ENCODE data around the gene MRPL24.

Gene MRPL24

GRCh38 chr1:156692925-156693847 lies 47.7 kb downstream of the MRPL24 start:
- no peak for DNase-seq (ENCODE audit: low read depth)
- no peak overlapping the region for H3K4me3 ChIP-seq (ENCODE audit: low read depth, low read length)
- no peak for TF ChIP-seq CTCF (IDR thresholded peaks at IDR 0.05; ENCODE audit: low read depth, low read length, missing control alignments)

GRCh38 chr1:156692441-156692924 lies 48.4 kb downstream of the MRPL24 start:
- DNase-seq (ENCODE audit: low read depth), result no peak
- TF ChIP-seq CTCF (IDR thresholded peaks at IDR 0.05; ENCODE audit: low read depth, low read length, missing control alignments), result no peak
- no peak overlapping the region for H3K4me3 ChIP-seq (ENCODE audit: low read depth, low read length)

GRCh38 chr1:156691665-156692440 lies 49.0 kb downstream of the MRPL24 start:
- no peak for DNase-seq (ENCODE audit: low read depth)
- H3K4me3 ChIP-seq (ENCODE audit: low read depth, low read length), result no peak overlapping the region
- TF ChIP-seq CTCF (IDR thresholded peaks at IDR 0.05; ENCODE audit: low read depth, low read length, missing control alignments), result no peak

- no peak overlapping the region for H3K4me3 ChIP-seq (ENCODE audit: low read depth, low read length)
- no peak for DNase-seq (ENCODE audit: low read depth)
- TF ChIP-seq CTCF (IDR thresholded peaks at IDR 0.05; ENCODE audit: low read depth, low read length, missing control alignments), result no peak
These were observed 49.7 kb downstream of the MRPL24 start for GRCh38 chr1:156691191-156691590.

GRCh38 chr1:156690675-156691036 lies 50.2 kb downstream of the MRPL24 start:
- H3K4me3 ChIP-seq (ENCODE audit: low read depth, low read length), result no peak overlapping the region
- DNase-seq (ENCODE audit: low read depth), result no peak
- no peak for TF ChIP-seq CTCF (IDR thresholded peaks at IDR 0.05; ENCODE audit: low read depth, low read length, missing control alignments)

GRCh38 chr1:156689953-156690674 lies 50.8 kb downstream of the MRPL24 start:
- DNase-seq (ENCODE audit: low read depth), result no peak
- TF ChIP-seq CTCF (IDR thresholded peaks at IDR 0.05; ENCODE audit: low read depth, low read length, missing control alignments), result no peak
- no peak overlapping the region for H3K4me3 ChIP-seq (ENCODE audit: low read depth, low read length)

All from GM12864 (cell line).